Activated CD4-positive, alpha-beta T cell treated with anti-CD3 and anti-CD28 coated beads for 48 hours (primary cell): ENCODE measurements around the gene FN3KRP.

Experiments used
- DNase-seq: peaks from one replicate; pipeline ENCODE4 v3.0.0-alpha.2; 2020

FN3KRP gene, protein sequence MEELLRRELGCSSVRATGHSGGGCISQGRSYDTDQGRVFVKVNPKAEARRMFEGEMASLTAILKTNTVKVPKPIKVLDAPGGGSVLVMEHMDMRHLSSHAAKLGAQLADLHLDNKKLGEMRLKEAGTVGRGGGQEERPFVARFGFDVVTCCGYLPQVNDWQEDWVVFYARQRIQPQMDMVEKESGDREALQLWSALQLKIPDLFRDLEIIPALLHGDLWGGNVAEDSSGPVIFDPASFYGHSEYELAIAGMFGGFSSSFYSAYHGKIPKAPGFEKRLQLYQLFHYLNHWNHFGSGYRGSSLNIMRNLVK

DNA sequence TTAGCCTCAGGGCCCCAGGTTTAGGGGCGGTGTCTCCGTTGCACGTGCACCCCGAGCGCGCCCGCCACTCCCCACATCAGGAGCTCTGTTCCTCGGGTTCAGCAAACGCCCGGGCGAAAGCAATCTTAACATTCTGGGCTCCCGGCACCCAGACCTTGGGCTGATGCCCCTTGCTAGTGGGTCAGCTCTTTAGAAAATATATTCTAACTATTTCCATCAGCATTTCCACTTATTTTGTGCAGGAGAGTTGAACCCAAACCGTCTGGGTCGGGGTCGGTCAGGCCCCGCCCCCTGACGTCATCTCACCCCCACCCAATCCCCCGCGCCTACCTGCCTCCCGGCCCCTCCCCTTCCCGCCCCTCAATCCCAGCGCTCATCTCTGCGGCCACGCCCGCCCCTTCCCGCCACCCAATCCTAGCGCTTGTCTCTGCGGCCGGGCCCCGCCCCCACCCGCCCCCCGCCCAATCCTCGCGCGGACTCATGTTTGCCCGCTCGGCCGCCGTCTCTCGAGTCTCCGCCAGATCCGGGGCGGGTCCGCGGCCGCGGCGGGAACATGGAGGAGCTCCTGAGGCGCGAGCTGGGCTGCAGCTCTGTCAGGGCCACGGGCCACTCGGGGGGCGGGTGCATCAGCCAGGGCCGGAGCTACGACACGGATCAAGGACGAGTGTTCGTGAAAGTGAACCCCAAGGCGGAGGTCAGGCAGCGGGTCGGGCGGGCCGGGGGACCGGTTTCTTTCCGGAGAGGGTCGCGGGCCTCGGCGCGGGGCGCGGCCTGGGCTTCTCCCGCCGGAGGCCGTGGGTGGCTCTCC is at the start of gene FN3KRP:
TSS of gene FN3KRP (plus strand) at position 504 of the 808 bp plus-strand sequence. CDS start at position 554, 50 bp downstream.
- DNase-seq, result peak; percentile 96

DNA sequence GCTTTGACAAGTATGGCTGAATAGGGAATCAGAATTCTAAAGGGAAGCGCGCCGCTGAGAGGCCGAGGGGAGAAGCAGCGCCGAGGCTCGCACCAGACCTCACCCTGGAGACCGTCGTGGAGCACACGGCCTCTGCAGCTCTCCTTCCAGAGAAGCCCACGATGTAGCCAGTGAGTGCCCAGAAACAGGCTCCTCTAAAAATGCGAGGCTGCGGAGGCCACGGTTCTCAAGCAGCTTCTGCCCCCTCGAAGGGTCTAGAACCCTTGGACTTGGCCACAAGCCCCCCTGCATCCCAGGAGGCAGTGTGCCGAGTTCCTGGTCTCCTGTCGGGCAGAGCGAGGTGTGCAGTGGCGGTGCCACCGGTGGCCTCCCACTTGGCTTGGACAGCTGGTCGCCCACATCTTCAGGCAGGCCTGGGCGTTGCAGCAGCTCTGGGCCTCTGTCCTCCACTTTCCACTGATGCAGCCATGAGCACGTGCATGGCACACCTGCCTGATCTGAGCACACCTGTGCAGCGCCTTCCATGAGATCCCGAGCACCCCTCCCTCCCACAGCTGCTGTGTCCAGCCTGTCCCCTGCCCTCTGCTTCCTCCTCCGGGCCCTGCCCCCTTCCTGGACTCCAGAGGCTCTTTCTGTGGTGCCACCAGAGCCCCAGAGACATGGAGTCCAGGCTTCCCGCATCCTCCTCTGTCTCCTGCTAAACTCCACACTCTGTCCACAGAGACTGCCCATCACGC is 49.4 kb upstream of the FN3KRP start:
- DNase-seq, result no peak

- DNase-seq, result no peak
Measured at GRCh38 chr17:82667668-82668000, 48.9 kb upstream of the FN3KRP start.

DNA sequence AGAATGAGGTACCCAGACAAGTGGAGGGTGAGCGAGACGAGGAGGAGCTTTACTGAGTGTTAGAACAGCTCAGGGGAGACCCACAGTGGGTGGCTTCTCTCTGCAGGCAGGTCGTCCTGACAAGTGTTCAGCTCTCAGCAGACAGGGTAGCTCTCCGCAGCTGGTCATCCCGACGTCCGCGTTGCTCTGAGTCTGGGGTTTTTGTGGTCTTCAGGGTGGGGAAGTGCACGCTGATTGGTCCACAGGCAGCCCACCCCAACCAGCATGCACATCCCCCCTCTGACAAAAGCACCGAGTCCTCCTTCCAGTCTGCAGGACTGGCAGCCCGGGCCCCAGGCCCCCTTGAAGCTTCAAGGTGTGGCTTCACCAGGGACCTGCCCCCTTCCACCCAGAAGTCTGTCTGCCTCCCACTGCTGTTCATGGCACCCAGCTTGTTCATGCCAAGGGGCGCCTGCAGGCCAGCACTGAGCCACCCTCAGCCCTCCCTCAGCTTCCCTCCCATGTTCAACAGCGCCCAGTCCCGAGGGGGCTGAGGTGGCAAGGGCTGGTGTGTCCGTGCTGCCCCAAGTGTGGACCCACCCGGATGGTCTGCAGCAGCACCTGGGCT is 48.4 kb upstream of the FN3KRP start:
- DNase-seq, result no peak

- DNase-seq, result peak; percentile 72
Measured at GRCh38 chr17:82668631-82669099, 47.8 kb upstream of the FN3KRP start.

DNA sequence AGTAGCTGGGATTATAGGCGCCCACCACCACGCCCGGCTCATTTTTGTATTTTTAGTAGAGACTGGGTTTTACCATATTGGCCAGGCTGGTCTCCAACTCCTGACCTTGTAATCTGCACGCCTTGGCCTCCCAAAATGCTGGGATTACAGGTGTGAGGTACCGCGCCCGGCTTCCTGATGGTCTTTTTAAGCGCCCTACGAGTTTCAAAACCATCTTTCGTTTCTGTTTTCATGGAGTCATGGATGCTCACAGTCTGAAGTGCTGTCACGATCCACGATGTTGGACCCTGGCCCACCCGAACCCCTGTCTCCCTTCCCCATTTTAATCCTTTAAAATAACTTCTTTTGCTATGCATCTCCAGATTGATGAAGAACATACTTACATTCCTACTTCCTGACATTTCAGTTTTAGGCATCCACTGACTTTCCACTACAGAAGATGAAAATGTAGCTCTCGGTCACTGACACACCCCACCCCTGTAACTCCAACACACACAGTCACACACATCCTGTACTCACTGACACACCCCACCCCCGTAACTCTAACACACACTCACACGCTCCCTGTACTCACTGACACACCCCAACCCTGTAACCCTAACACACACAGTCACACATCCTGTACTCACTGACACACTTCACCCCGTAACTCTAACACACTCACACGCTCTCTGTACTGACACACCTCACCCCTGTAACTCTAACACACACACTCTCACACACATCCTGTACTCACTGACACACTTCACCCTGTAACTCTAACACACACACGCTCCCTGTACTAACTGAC is 45.6 kb upstream of the FN3KRP start:
- no peak for DNase-seq

- DNase-seq, result no peak
Measured at GRCh38 chr17:82674656-82675475, 41.6 kb upstream of the FN3KRP start.

- no peak for DNase-seq
Measured at GRCh38 chr17:82675476-82676245, 40.8 kb upstream of the FN3KRP start.

GRCh38 chr17:82677353-82677925 is 39.1 kb upstream of the FN3KRP start:
- no peak for DNase-seq

DNA sequence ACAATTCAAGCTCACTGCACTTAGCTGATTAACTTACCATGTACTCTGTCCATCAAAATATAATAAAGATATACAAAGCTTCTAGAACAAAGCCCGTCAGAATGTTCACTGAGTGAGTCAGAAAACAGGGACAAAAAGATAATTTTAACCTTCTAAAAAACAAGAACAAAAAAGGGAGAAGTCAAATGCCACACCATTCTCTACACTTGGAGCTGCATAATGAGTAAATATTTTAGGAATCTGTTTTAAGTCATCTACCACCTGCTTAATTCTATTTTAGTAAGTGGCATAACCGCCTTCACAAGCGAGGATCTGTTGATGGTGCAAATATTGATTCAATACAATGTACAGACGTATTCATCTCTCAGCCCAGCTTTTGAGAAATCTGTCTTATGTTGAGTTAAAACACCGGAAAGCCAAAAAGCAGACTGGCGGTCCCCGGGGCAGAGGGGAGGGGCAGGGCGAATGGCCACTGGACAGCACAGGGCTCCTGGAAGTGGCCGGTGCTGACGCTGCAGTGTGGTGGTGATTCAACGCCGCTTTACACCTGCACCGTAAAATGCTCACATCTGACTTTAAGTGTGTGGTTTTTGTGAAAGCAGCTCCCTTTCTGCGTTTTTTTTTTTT is 38.1 kb upstream of the FN3KRP start:
- no peak for DNase-seq

GRCh38 chr17:82679586-82680465 is 36.7 kb upstream of the FN3KRP start:
- DNase-seq, result no peak

GRCh38 chr17:82681547-82681946 is 35.0 kb upstream of the FN3KRP start:
- no peak for DNase-seq

DNA sequence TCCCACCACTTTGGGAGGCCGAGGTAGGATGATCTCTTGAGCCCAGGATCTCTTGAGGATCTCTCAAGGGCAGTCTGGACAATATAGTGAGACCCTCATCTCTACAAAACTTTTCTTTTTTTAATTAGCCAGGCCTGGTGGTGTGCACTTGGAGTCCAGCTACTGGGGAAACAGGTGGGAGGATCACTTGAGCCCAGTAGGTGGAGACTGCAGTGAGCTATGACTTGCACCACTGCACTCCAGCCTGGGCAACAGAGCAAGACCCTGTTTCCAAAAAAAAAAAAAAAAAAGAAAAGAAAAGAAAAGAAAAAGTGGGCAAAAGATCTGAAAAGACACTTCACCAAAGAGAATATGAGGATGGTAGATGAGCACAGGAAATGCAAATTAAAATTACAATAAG is 33.0 kb upstream of the FN3KRP start:
- DNase-seq, result no peak

- no peak for DNase-seq
Measured at GRCh38 chr17:82684228-82684841, 32.2 kb upstream of the FN3KRP start.

DNA sequence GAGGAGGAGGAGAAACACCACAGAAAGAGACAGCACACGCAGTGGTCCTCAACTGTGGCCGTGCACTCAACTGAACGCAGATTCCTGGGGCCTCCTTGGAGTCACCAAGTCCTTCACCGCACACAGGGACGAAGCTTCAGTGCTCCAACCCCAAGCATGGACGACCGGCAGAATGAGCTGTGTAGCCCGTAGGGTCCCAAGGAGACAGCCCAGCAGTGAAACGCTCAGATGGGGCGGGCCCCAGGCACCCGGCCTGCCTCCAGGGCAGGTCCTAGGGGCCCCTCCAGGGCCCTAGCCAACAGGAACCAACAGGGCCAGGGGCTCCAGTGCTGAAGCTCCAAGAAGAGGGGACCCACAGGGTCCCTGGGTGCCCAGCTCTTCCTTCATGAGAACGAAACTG is 31.2 kb upstream of the FN3KRP start:
- DNase-seq, result no peak

DNA sequence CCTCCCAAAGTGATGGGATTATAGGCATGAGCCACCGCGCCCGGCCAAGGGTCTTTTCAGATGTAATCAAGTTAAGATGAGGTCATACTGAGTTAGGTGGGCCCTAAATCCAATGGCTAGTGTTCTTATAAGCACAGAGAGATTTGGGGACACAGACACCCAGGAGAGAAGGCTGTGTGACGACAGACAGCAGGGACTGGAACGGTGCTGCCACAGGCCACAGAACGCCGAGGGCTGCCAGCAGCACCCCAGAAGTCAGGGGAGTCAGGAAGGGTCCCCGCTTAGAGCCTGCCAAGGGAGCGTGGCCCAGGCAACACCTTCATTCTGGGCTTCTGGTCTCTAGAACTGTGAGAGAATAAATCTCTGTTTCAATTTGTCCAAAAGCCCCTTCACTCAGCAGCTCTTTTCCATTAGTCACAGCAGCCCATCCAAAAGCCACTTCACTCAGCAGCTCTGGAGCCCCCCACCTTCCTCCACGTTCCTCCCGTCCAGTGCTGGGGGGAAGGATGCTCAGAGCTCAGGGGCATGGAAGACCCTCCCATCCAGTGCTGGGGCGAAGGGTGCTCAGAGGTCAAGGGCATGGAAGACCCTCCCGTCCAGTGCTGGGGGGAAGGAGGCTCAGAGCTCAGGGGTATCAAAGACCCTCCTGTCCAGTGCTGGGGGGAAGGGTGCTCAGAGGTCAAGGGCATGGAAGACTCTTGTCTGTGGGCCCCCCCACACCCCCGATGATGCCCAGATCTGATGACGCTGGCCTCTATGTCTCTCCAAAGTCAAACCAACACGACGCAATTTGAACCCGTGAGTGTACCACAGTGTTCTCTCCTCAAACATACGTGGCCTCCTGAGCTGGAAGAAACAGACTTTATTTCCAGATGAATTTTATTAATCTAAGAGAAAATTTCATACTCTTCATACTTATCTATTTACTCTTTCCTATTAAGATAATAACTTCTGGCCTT is 29.9 kb upstream of the FN3KRP start:
- no peak for DNase-seq

DNA sequence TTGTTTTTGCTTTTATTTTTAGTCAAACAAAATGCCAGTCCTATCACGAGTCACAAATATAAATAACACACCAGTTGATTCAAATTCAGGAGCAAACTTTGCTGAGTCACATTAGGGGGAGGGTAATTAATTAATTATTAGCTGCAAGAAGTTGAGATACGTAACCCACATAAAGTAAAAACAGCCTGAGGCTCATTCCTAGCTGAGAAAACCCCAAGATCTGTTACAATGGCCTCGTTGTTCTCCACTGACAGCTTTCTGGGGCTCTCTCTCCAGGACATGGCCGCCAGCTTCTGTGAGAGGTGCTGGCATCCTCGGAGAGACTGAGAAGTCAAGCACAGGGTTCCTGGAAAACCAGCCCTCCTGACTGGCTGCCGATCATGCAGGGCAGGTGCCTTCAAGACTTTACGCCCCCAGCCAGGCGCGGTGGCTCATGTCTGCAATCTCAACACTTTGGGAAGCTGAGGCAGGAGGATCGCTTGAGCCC is 29.1 kb upstream of the FN3KRP start:
- no peak for DNase-seq
